ENCODE results near the gene VARS2.

- TF ChIP-seq POLR2A (IDR thresholded peaks at IDR 0.05; ENCODE audit: low read depth, low read length) (no peak), EZH2 (IDR thresholded peaks at IDR 0.05; ENCODE audit: borderline replicate concordance, low read depth, low read length, severe bottlenecking) (no peak), POLR2AphosphoS5 (IDR thresholded peaks at IDR 0.05; ENCODE audit: insufficient read depth, low read depth, low read length) (no peak), FOS (IDR thresholded peaks at IDR 0.05; ENCODE audit: borderline replicate concordance, insufficient read depth, low read length) (no peak), JUN (IDR thresholded peaks at IDR 0.05; ENCODE audit: borderline replicate concordance, insufficient read depth, insufficient read length, low read depth) (no peak)
- TF ChIP-seq, protein P1, sequence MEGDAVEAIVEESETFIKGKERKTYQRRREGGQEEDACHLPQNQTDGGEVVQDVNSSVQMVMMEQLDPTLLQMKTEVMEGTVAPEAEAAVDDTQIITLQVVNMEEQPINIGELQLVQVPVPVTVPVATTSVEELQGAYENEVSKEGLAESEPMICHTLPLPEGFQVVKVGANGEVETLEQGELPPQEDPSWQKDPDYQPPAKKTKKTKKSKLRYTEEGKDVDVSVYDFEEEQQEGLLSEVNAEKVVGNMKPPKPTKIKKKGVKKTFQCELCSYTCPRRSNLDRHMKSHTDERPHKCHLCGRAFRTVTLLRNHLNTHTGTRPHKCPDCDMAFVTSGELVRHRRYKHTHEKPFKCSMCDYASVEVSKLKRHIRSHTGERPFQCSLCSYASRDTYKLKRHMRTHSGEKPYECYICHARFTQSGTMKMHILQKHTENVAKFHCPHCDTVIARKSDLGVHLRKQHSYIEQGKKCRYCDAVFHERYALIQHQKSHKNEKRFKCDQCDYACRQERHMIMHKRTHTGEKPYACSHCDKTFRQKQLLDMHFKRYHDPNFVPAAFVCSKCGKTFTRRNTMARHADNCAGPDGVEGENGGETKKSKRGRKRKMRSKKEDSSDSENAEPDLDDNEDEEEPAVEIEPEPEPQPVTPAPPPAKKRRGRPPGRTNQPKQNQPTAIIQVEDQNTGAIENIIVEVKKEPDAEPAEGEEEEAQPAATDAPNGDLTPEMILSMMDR (IDR thresholded peaks at IDR 0.05; ENCODE audit: extremely low read depth in 1 of 2, insufficient read depth in 1 of 2, low read depth in 1 of 2, low read length in 2 of 2) = no peak
- TF ChIP-seq, protein P2, sequence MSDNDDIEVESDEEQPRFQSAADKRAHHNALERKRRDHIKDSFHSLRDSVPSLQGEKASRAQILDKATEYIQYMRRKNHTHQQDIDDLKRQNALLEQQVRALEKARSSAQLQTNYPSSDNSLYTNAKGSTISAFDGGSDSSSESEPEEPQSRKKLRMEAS (IDR thresholded peaks at IDR 0.05; ENCODE audit: insufficient read depth, insufficient read length) = no peak
These were observed 33.3 kb upstream of the VARS2 start for GRCh38 chr6:30880698-30881252.
